K562 (cell line): ENCODE measurements around the gene MAPT. TPM values are rescaled to one million over a fixed set of nuclear protein-coding genes. Genes with fewer than 3 reads are reported as not detected.

Experiments
- ETS1 ChIP-seq: conservative IDR thresholded peaks from 2 replicates; pipeline ENCODE4 v1.6.1; 2011; ENCODE audit warnings: low read depth, mild to moderate bottlenecking, low read length; ENCODE audit not compliant: control insufficient read depth
- FOXK1 ChIP-seq: sonication (generic); formaldehyde crosslinking; IDR thresholded peaks from 2 replicates; pipeline ENCODE4 v1.8.0; 2022; ENCODE audit warnings: missing genetic modification reagents, mild to moderate bottlenecking, borderline replicate concordance
- HDGF ChIP-seq: fragments of 450-650 bp; IDR thresholded peaks from 2 replicates; pipeline ENCODE4 v1.6.1; 2016
- PTRF ChIP-seq: fragments of 450-650 bp; IDR thresholded peaks from 2 replicates; pipeline ENCODE4 v1.6.1; 2016; ENCODE audit warnings: mild to moderate bottlenecking, missing genetic modification characterization, missing compliant biosample characterization
- RAD21 ChIP-seq, 2 experiments: fragments of 250-450 bp in 1 of 2; fragments of 450-650 bp in 1 of 2; sonication (Bioruptor Pico) in 1 of 2; formaldehyde crosslinking in 1 of 2; IDR thresholded peaks in 1 of 2; conservative IDR thresholded peaks in 1 of 2; 2 replicates each; pipeline versions ENCODE4 v1.4.0 to v1.8.0; 2020 to 2022; ENCODE audit warnings: mild to moderate bottlenecking in 2 of 2, moderate library complexity in 1 of 2
- ZNF133 ChIP-seq: fragments of 250-450 bp; sonication (Bioruptor Pico); IDR thresholded peaks from 2 replicates; pipeline ENCODE4 v1.4.0; 2020; ENCODE audit warnings: mild to moderate bottlenecking
- ZNF57 ChIP-seq: fragments of 450-650 bp; formaldehyde crosslinking; IDR thresholded peaks from 2 replicates; pipeline ENCODE4 v1.4.0; 2020; ENCODE audit warnings: mild to moderate bottlenecking, moderate library complexity
- ZNF780A ChIP-seq: fragments of 250-450 bp; sonication (Bioruptor Pico); IDR thresholded peaks from 2 replicates; pipeline ENCODE4 v1.5.0; 2021; ENCODE audit warnings: mild to moderate bottlenecking
- polyA plus RNA-seq, 8 experiments: library from polyadenylated mRNA; depleted of rRNA in 4 of 8; stranded (reverse) in 5 of 8; unstranded in 3 of 8; fragments of >200 nt; fragmentation: Nextera tagmentation in 2 of 8; fragmentation: Illumina TruSeq in 1 of 8; extraction: Ambion mirVana in 2 of 8; extraction: Trizol in 1 of 8; gene quantifications; 2 replicates each; pipeline versions ENCODE4 v1.2.1 to v1.2.3, GENCODE V29; 2011 to 2014; ENCODE audit warnings: inconsistent platforms in 1 of 8, missing spikeins in 1 of 8
- total RNA-seq, 7 experiments: library from RNA; depleted of rRNA in 6 of 7; stranded (reverse); fragments of >200 nt in 6 of 7; fragmentation: Illumina TruSeq in 2 of 7; extraction: Trizol in 2 of 7; gene quantifications; 2 replicates each; pipeline versions ENCODE4 v1.2.1 to v1.2.3, GENCODE V29; 2011 to 2021; ENCODE audit warnings: low replicate concordance in 1 of 7
- TF ChIP-seq, protein P1 (sequence below): fragments of 450-650 bp; IDR thresholded peaks from 2 replicates; pipeline ENCODE4 v1.6.1; 2014; ENCODE audit warnings: low read depth, mild to moderate bottlenecking, moderate library complexity, borderline replicate concordance

The MAPT gene
- total and polyA plus RNA-seq, 9 of the 15 experiments (the other 6 are each of a cell fraction or from before 2014, with no cell fraction given), result 0.04 to 1.1 (median 0.36) TPM

GRCh38 chr17:45982791-45983613 lies 88.6 kb downstream of the MAPT start (continued):
- TF ChIP-seq, protein P1, sequence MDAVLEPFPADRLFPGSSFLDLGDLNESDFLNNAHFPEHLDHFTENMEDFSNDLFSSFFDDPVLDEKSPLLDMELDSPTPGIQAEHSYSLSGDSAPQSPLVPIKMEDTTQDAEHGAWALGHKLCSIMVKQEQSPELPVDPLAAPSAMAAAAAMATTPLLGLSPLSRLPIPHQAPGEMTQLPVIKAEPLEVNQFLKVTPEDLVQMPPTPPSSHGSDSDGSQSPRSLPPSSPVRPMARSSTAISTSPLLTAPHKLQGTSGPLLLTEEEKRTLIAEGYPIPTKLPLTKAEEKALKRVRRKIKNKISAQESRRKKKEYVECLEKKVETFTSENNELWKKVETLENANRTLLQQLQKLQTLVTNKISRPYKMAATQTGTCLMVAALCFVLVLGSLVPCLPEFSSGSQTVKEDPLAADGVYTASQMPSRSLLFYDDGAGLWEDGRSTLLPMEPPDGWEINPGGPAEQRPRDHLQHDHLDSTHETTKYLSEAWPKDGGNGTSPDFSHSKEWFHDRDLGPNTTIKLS, result no peak
- TF ChIP-seq ETS1 (no peak), ZNF780A (CRISPR knock-in tag) (no peak), PTRF (tag) (no peak), HDGF (no peak), ZNF57 (CRISPR knock-in tag) (no peak), RAD21 (CRISPR knock-in tag; conservative IDR thresholded peaks at IDR 0.05 in 1 of 2, IDR thresholded peaks at IDR 0.05 in 1 of 2) (no peak), ZNF133 (CRISPR knock-in tag) (no peak), FOXK1 (CRISPR knock-in tag) (no peak)
- TF ChIP-seq, all 486 proteins: peak for 0
